GM12878 (cell line): ENCODE measurements around the gene SYNCRIP. TPM values are rescaled to one million over a fixed set of nuclear protein-coding genes. Genes with fewer than 3 reads are reported as not detected.

Experiments
- ATAC-seq: fragments of 200-7000 bp; cut with Tn5 transposase; 3 replicates; pipeline ENCODE4 v1.9.1; 2020; ENCODE audit warnings: mild to moderate bottlenecking, moderate library complexity
- BruUV-seq: library from RNA; stranded (reverse); fragments of 400-500 nt; replicated peaks from 2 replicates; lab custom pipeline; 2021; lab: Mats Ljungman, UMichigan
- CTCF ChIA-PET: fragments of 300-600 bp; sonication (Branson Sonifier 250); formaldehyde crosslinking; extraction: SDS; loops from one replicate; lab custom pipeline; 2021; ENCODE audit warnings: inconsistent platforms; lab: Yijun Ruan, JAX
- POLR2A ChIA-PET: fragments of 350-600 bp; formaldehyde crosslinking; extraction: SDS; loops from one replicate; lab custom pipeline; 2021; ENCODE audit warnings: inconsistent platforms; lab: Charles Lee
- RAD21 ChIA-PET: fragments of 300-600 bp; sonication (Branson Sonifier 250); formaldehyde crosslinking; loops from one replicate; lab custom pipeline; 2023; ENCODE audit warnings: antibody characterized with exemption; ENCODE audit not compliant: unreplicated experiment; lab: Charles Lee
- SMC1A ChIA-PET: fragments of 300-600 bp; sonication (Branson Sonifier 250); formaldehyde crosslinking; loops from one replicate; lab custom pipeline; 2023; ENCODE audit not compliant: unreplicated experiment, uncharacterized antibody; lab: Charles Lee
- DNase-seq: peaks from one replicate; pipeline ENCODE4 v3.0.0-alpha.2; 2011; ENCODE audit warnings: low read depth, low spot score
- FAIRE-seq: peaks from 3 replicates; lab custom pipeline; 2011; peaks lifted over from hg19 to GRCh38; lab: Jason Lieb, UNC
- H2AFZ ChIP-seq: 2 replicates; pipeline ENCODE4 v1.6.0; 2011; ENCODE audit warnings: low read depth, low read length, control low read depth; ENCODE audit not compliant: control insufficient read depth
- H3K27ac ChIP-seq: 2 replicates; pipeline ENCODE4 v1.5.1; 2011; ENCODE audit warnings: control low read depth; ENCODE audit not compliant: control insufficient read depth, insufficient read depth
- H3K27me3 ChIP-seq, 2 experiments: replicated peaks in 1 of 2; 2 replicates each; pipeline versions ENCODE4 v1.6.0 to v1.6.1; 2011; ENCODE audit warnings: low read length in 1 of 2; ENCODE audit not compliant: control insufficient read depth in 2 of 2, insufficient read depth in 2 of 2
- H3K36me3 ChIP-seq, 2 experiments: 2 replicates each; pipeline ENCODE4 v1.5.1; 2011; ENCODE audit warnings: low read length in 1 of 2; ENCODE audit not compliant: control insufficient read depth in 2 of 2, insufficient read depth in 2 of 2
- H3K4me1 ChIP-seq: 2 replicates; pipeline ENCODE4 v1.6.1; 2011; ENCODE audit warnings: mild to moderate bottlenecking, low read length, moderate library complexity, mixed read lengths; ENCODE audit not compliant: control insufficient read depth, insufficient read depth
- H3K4me2 ChIP-seq: 2 replicates; pipeline ENCODE4 v1.6.0; 2011; ENCODE audit warnings: control low read depth; ENCODE audit not compliant: control insufficient read depth, insufficient read depth
- H3K4me3 ChIP-seq: fragments of 200-600 bp; sonication (generic); 2 replicates; pipeline ENCODE4 v1.5.1; 2016
- H3K79me2 ChIP-seq: 2 replicates; pipeline ENCODE4 v1.6.0; 2011; ENCODE audit warnings: low read length; ENCODE audit not compliant: control insufficient read depth, insufficient read depth
- H3K9ac ChIP-seq: 2 replicates; pipeline ENCODE4 v1.8.0; 2011; ENCODE audit warnings: low read length, control low read depth, mixed read lengths; ENCODE audit not compliant: control insufficient read depth, insufficient read depth
- H3K9me3 ChIP-seq: replicated peaks from 3 replicates; pipeline ENCODE4 v1.5.1; 2011; ENCODE audit warnings: mild to moderate bottlenecking, low read length; ENCODE audit not compliant: control insufficient read depth, insufficient read depth
- H4K20me1 ChIP-seq: 2 replicates; pipeline ENCODE4 v1.6.0; 2011; ENCODE audit not compliant: control insufficient read depth, insufficient read depth
- ATF7 ChIP-seq: fragments of 450-650 bp; IDR thresholded peaks from 2 replicates; pipeline ENCODE4 v1.6.1; 2016; ENCODE audit warnings: low read depth, mild to moderate bottlenecking
- CBFB ChIP-seq: IDR thresholded peaks from 2 replicates; pipeline ENCODE4 v1.6.1; 2016; ENCODE audit warnings: antibody characterized with exemption, low read depth
- EP300 ChIP-seq, 2 experiments: fragments of 150-350 bp in 1 of 2; IDR thresholded peaks; 2 replicates each; pipeline ENCODE4 v1.6.1; 2011 to 2012; ENCODE audit warnings: low read depth in 2 of 2, low read length in 2 of 2, borderline replicate concordance in 1 of 2, improper control_type of control experiment in 1 of 2, inconsistent platforms in 1 of 2; ENCODE audit not compliant: control insufficient read depth in 1 of 2
- ESRRA ChIP-seq: IDR thresholded peaks from 2 replicates; pipeline ENCODE4 v1.6.1; 2012; ENCODE audit warnings: mild to moderate bottlenecking, low read length, improper control_type of control experiment
- GATAD2B ChIP-seq: fragments of 450-650 bp; conservative IDR thresholded peaks from 2 replicates; pipeline ENCODE4 v1.6.1; 2017; ENCODE audit warnings: low read depth, mild to moderate bottlenecking, moderate library complexity
- POLR2A ChIP-seq: IDR thresholded peaks from 2 replicates; pipeline ENCODE4 v1.6.1; 2011; ENCODE audit warnings: low read depth, mild to moderate bottlenecking, low read length
- POLR2AphosphoS5 ChIP-seq: IDR thresholded peaks from 2 replicates; pipeline ENCODE4 v1.6.1; 2011; ENCODE audit warnings: mild to moderate bottlenecking, low read length, inconsistent platforms
- RAD51 ChIP-seq: fragments of 450-650 bp; IDR thresholded peaks from 2 replicates; pipeline ENCODE4 v1.6.1; 2016; ENCODE audit warnings: moderate library complexity, mild to moderate bottlenecking, inconsistent platforms
- RUNX3 ChIP-seq: IDR thresholded peaks from 2 replicates; pipeline ENCODE4 v1.6.1; 2012; ENCODE audit warnings: low read length, inconsistent platforms
- SMARCA5 ChIP-seq: fragments of 450-650 bp; IDR thresholded peaks from 2 replicates; pipeline ENCODE4 v1.6.1; 2017; ENCODE audit warnings: mild to moderate bottlenecking
- WRNIP1 ChIP-seq: IDR thresholded peaks from 2 replicates; pipeline ENCODE4 v1.6.1; 2011; ENCODE audit warnings: low read depth, low read length, improper control_type of control experiment, borderline replicate concordance
- ZBTB40 ChIP-seq: fragments of 450-650 bp; IDR thresholded peaks from 2 replicates; pipeline ENCODE4 v1.6.1; 2016; ENCODE audit warnings: mild to moderate bottlenecking, moderate library complexity, borderline replicate concordance
- ZNF207 ChIP-seq: fragments of 450-650 bp; IDR thresholded peaks from 2 replicates; pipeline ENCODE4 v1.6.1; 2014; ENCODE audit warnings: antibody characterized with exemption, mild to moderate bottlenecking, borderline replicate concordance
- ZNF384 ChIP-seq: IDR thresholded peaks from 2 replicates; pipeline ENCODE4 v1.6.1; 2012; ENCODE audit warnings: low read depth, mild to moderate bottlenecking, low read length, improper control_type of control experiment, borderline replicate concordance
- WGBS: methylation state at CpG from one replicate; pipeline ENCODE4 v1.1.6; 2016; ENCODE audit warnings: low lambda C conversion rate; ENCODE audit not compliant: insufficient replicate concordance, insufficient coverage; ENCODE audit errors: missing lambda C conversion rate; 5-methylcytosine and 5-hydroxymethylcytosine counted together
- in situ Hi-C: fragments of 300-500 bp; cut with MboI; formaldehyde crosslinking; loops from 9 replicates; pipeline ENCODE4 v1.14.3; 2018; ENCODE audit warnings: mixed read lengths
- intact Hi-C: fragments of 100-400 bp; cut with micrococcal nuclease; formaldehyde crosslinking; loops from one replicate; pipeline ENCODE4 v1.14.2; 2022; ENCODE audit not compliant: unreplicated experiment
- polyA plus RNA-seq, 11 experiments: library from polyadenylated mRNA; depleted of rRNA in 4 of 11; unstranded in 6 of 11; stranded (reverse) in 5 of 11; fragments of >200 nt; fragmentation: Nextera tagmentation in 4 of 11; fragmentation: Illumina TruSeq in 1 of 11; extraction: Ambion mirVana in 4 of 11; extraction: Trizol in 1 of 11; gene quantifications; 1 replicate in 1 of 11; 2 replicates in 10 of 11; pipeline versions ENCODE4 v1.2.1 to v1.2.3, GENCODE V29; 2011 to 2016; ENCODE audit warnings: inconsistent platforms in 2 of 11, missing spikeins in 2 of 11, low read depth in 1 of 11
- total RNA-seq, 4 experiments: library from RNA; depleted of rRNA in 3 of 4; stranded (reverse); fragments of >200 nt in 3 of 4; fragmentation: Illumina TruSeq in 1 of 4; extraction: Trizol in 1 of 4; gene quantifications; 2 replicates each; pipeline versions ENCODE4 v1.2.1 to v1.2.3, GENCODE V29; 2013 to 2021

Gene SYNCRIP
- total and polyA plus RNA-seq, 10 of the 15 experiments (the other 5 are each of a cell fraction or from before 2014, with no cell fraction given) = 28.4 to 255 (median 131) TPM

GRCh38 chr6:85614780-85615179, 27.9 kb downstream of the SYNCRIP start:
- RAD21 ChIA-PET = no interaction called here
- Histone ChIP-seq H3K4me2 (no peak overlapping the region), H3K9ac (no peak overlapping the region), H4K20me1 (no peaks in the 10 kb centered on the region), H3K36me3 (peaks cover 3 to 46% of the 10 kb centered on the region in 2 experiments), H2AFZ (no peak overlapping the region), H3K4me1 (no peaks in the 10 kb centered on the region), H3K9me3 (no peaks in the 10 kb centered on the region), H3K79me2 (peaks cover 5% of the 10 kb centered on the region), H3K4me3 (no peak overlapping the region), H3K27ac (no peak overlapping the region), H3K27me3 (no peaks in the 10 kb centered on the region)
- DNase-seq = no peak
- CTCF ChIA-PET = no interaction called here
- POLR2A ChIA-PET = no interaction called here
- in situ Hi-C loops = no loop called here
- 96% methylated on average over 17 of the region's 17 CpGs for WGBS
- TF ChIP-seq POLR2A = peak; percentile 46
- TF ChIP-seq POLR2AphosphoS5 = peak; percentile 49
- TF ChIP-seq CBFB = no peak
- intact Hi-C loops = no loop called here
- ATAC-seq = no peak
- SMC1A ChIA-PET = no interaction called here
- FAIRE-seq = no peak
- BruUV-seq = no TSS peak

- Histone ChIP-seq H3K4me3 (no peak overlapping the region), H2AFZ (no peak overlapping the region), H4K20me1 (no peaks in the 10 kb centered on the region), H3K4me1 (no peaks in the 10 kb centered on the region), H3K27ac (no peak overlapping the region), H3K79me2 (peaks cover 4% of the 10 kb centered on the region), H3K9me3 (no peaks in the 10 kb centered on the region), H3K27me3 (no peaks in the 10 kb centered on the region), H3K9ac (no peak overlapping the region), H3K4me2 (no peak overlapping the region), H3K36me3 (peaks cover 3 to 35% of the 10 kb centered on the region in 2 experiments)
- 100% methylated on average over 4 of the region's 4 CpGs for WGBS
- ChIA-PET CTCF (no interaction called here), SMC1A (interaction anchor here (2.3 kb wide), 1 partner anchor 30 kb away, joined by 7 read pairs; the partner anchor contains the start of gene SYNCRIP), POLR2A (interaction anchor here (0.6 kb wide), 1 partner anchor 192 kb away, joined by 3 read pairs; no protein-coding TSS in a partner anchor), RAD21 (no interaction called here)
- in situ Hi-C loops = no loop called here
- ATAC-seq (no peak), DNase-seq (no peak), FAIRE-seq (no peak)
- intact Hi-C loops = no loop called here
- BruUV-seq = no TSS peak
- TF ChIP-seq RUNX3 = no peak
- peak; percentile 65; the same call in 1 of the 2 replicates for TF ChIP-seq ZBTB40
- TF ChIP-seq GATAD2B = no peak
- peak; percentile 30; the same call in 1 of the 2 replicates for TF ChIP-seq ATF7
- no peak for TF ChIP-seq RAD51
- no peak for TF ChIP-seq EP300 (IDR thresholded peaks at IDR 0.05; ENCODE audit: borderline replicate concordance in 1 of 2, control insufficient read depth in 1 of 2, low read depth in 2 of 2, low read length in 2 of 2)
- no peak for TF ChIP-seq WRNIP1
- TF ChIP-seq ZNF207 = no peak
- no peak for TF ChIP-seq ZNF384
- no peak; the same call in 1 of the 2 replicates for TF ChIP-seq POLR2AphosphoS5
- TF ChIP-seq ESRRA = no peak
- no peak for TF ChIP-seq SMARCA5
These were observed 29.8 kb downstream of the SYNCRIP start for GRCh38 chr6:85612690-85613474.
